ENCODE results near the gene ABCD4. TPM values are rescaled to one million over a fixed set of nuclear protein-coding genes. Genes with fewer than 3 reads are reported as not detected.
A peak's percentile ranks its signal among the peaks of the same experiment; 100 is the strongest.

ABCD4 gene
- total RNA-seq, 1 donor from 2014 or later, result 113 TPM

DNA sequence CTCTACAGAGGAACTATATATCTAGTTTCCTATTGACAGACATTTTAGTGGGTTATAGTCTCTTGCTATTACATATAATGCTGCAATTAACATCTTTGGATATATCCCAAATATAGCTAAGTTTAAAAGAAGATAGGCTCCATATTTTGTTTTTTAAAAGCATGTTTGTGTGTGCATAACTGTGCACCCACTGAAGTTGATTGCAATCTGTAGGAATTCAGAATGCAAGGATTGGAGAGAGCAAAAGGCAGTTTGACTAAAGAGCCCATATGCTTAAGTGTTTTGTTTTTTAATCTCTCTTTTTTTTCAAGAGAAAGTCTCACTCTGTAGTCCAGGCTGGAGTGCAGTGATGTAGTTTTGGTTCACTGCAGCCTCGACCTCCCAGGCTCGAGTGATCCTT is 9.4 kb upstream of the ABCD4 start:
- no peaks in the 10 kb centered on the region for H3K9me3 Mint-ChIP-seq
- H3K4me1 Mint-ChIP-seq, result peaks cover 6% of the 10 kb centered on the region
- no peak overlapping the region for H3K4me3 Mint-ChIP-seq
- DNase-seq (ENCODE audit: low spot score in 2 of 2, unreplicated experiment in 2 of 2), result no peak
- peaks cover 3% of the 10 kb centered on the region for H3K27me3 Mint-ChIP-seq (ENCODE audit: low read depth)
- no peak overlapping the region for H3K27ac Mint-ChIP-seq
- no peaks in the 10 kb centered on the region for H3K36me3 Mint-ChIP-seq
- TF ChIP-seq CTCF (IDR thresholded peaks at IDR 0.05; ENCODE audit: unreplicated experiment), result no peak

DNA sequence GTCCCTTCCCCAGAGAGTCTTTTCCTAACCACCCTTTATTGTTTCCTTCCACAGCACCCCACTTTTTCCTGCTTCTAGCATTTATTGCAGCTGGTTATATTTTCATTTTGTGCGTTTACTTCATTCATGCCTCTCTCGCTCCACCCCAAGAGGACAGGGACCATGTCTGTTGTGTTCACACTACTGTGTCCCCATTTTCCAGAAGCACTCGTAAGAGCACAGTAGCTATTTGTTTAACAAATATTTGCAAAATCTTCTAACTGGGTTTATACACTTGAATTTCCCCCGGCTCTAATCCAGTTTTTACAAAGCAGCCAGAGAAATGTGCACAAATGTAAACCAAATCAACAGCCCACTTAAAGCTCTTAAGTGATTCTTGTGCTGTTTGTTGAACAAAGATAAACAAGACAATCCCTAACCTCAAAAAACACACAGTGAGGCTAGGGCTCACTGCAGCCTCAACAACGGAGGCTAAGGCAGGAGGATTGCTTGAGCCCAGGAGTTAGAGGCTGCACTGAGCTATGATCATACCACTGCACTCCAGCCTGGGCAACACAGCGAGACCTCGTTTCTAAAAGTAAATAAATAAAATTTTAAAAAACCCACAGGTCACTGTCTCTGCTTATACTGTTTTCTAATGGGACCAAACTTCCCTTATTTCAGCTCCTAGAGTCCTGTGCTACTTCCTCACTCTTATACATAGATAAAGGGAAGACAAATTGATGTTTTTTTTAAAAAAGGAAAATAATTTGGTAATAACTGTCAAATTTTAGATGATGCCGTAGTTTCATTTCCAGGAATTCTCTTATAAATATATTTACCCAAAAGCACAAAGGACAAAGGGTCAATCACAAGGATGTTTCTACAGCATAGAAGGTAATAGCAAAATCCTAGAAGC is 6.6 kb upstream of the ABCD4 start:
- H3K27ac Mint-ChIP-seq, result no peak overlapping the region
- H3K27me3 Mint-ChIP-seq (ENCODE audit: low read depth), result no peaks in the 10 kb centered on the region

GRCh38 chr14:74308695-74309094 is 6.0 kb upstream of the ABCD4 start:
- H3K36me3 Mint-ChIP-seq, result no peaks in the 10 kb centered on the region
- H3K27me3 Mint-ChIP-seq (ENCODE audit: low read depth), result no peaks in the 10 kb centered on the region
- H3K27ac Mint-ChIP-seq, result no peak overlapping the region
- H3K4me1 Mint-ChIP-seq, result peaks cover 6% of the 10 kb centered on the region
- H3K9me3 Mint-ChIP-seq, result no peaks in the 10 kb centered on the region
- no peak for TF ChIP-seq CTCF (IDR thresholded peaks at IDR 0.05; ENCODE audit: unreplicated experiment)
- DNase-seq (ENCODE audit: low spot score in 2 of 2, unreplicated experiment in 2 of 2), result no peak
- no peak overlapping the region for H3K4me3 Mint-ChIP-seq

More for the DNA sequence above, 6.6 kb upstream of the ABCD4 start:
- no peaks in the 10 kb centered on the region for H3K36me3 Mint-ChIP-seq
- DNase-seq (ENCODE audit: low spot score in 2 of 2, unreplicated experiment in 2 of 2), result no peak
- H3K4me3 Mint-ChIP-seq, result no peak overlapping the region
- H3K9me3 Mint-ChIP-seq, result no peaks in the 10 kb centered on the region
- no peak for TF ChIP-seq CTCF (IDR thresholded peaks at IDR 0.05; ENCODE audit: unreplicated experiment)
- H3K4me1 Mint-ChIP-seq, result peaks cover 6% of the 10 kb centered on the region

GRCh38 chr14:74302152-74302628 is 544 bp downstream of the ABCD4 start:
- Mint-ChIP-seq H3K27me3 (ENCODE audit: low read depth) (no peaks in the 10 kb centered on the region), H3K4me3 (peak overlapping the region; percentile 83), H3K9me3 (no peaks in the 10 kb centered on the region), H3K4me1 (peaks cover 10% of the 10 kb centered on the region), H3K27ac (peak overlapping the region; percentile 96), H3K36me3 (peaks cover 13% of the 10 kb centered on the region)
- TF ChIP-seq CTCF (IDR thresholded peaks at IDR 0.05; ENCODE audit: unreplicated experiment), result no peak
- no peak for DNase-seq (ENCODE audit: low spot score in 2 of 2, unreplicated experiment in 2 of 2)

GRCh38 chr14:74301594-74302151 is 1.1 kb downstream of the ABCD4 start:
- no peak for TF ChIP-seq CTCF (IDR thresholded peaks at IDR 0.05; ENCODE audit: unreplicated experiment)
- H3K4me1 Mint-ChIP-seq, result peaks cover 10% of the 10 kb centered on the region
- no peaks in the 10 kb centered on the region for H3K27me3 Mint-ChIP-seq (ENCODE audit: low read depth)
- peak overlapping the region; percentile 83 for H3K4me3 Mint-ChIP-seq
- H3K36me3 Mint-ChIP-seq, result peaks cover 13% of the 10 kb centered on the region
- H3K27ac Mint-ChIP-seq, result peak overlapping the region; percentile 96
- no peaks in the 10 kb centered on the region for H3K9me3 Mint-ChIP-seq
- no peak for DNase-seq (ENCODE audit: low spot score in 2 of 2, unreplicated experiment in 2 of 2)

Data from mesothelial cell of epicardium (in vitro differentiated cells).